Endothelial cell of umbilical vein (primary cell): ENCODE measurements around the gene DTX4. TPM values are rescaled to one million over a fixed set of nuclear protein-coding genes. Genes with fewer than 3 reads are reported as not detected.

Experiments used
- BruUV-seq: library from RNA; stranded (reverse); fragments of 400-500 nt; replicated peaks from 2 replicates; lab custom pipeline; 2021; lab: Mats Ljungman, UMichigan
- CTCF ChIA-PET: fragments of 300-600, 350-600 bp; sonication (Branson Sonifier 250); formaldehyde crosslinking; loops from one replicate; lab custom pipeline; 2021; ENCODE audit warnings: antibody characterized with exemption, inconsistent platforms; lab: Charles Lee
- POLR2A ChIA-PET: fragments of 300-600, 350-600 bp; sonication (Branson Sonifier 250); formaldehyde crosslinking; loops from one replicate; lab custom pipeline; 2021; ENCODE audit warnings: antibody characterized with exemption, inconsistent platforms; lab: Charles Lee
- DNase-seq: peaks from one replicate; pipeline ENCODE4 v3.0.0-alpha.2; 2011; ENCODE audit warnings: low read depth, low spot score
- FAIRE-seq: peaks from 2 replicates; lab custom pipeline; 2011; peaks lifted over from hg19 to GRCh38; lab: Jason Lieb, UNC
- H2AFZ ChIP-seq: 2 replicates; pipeline ENCODE4 v1.6.0; 2012; ENCODE audit warnings: low read depth, low read length, control low read depth, inconsistent platforms
- H3K27ac ChIP-seq: 2 replicates; pipeline ENCODE4 v1.5.1; 2011; ENCODE audit warnings: low read depth, mild to moderate bottlenecking, control low read depth, low read length, moderate library complexity; ENCODE audit not compliant: insufficient read depth
- H3K27me3 ChIP-seq, 2 experiments: 2 replicates each; pipeline versions ENCODE4 v1.6.0 to v1.6.1; 2011; ENCODE audit warnings: low read length in 2 of 2, mixed read lengths in 1 of 2; ENCODE audit not compliant: control insufficient read depth in 2 of 2, insufficient read depth in 2 of 2
- H3K36me3 ChIP-seq, 2 experiments: 2 replicates in 1 of 2; 3 replicates in 1 of 2; pipeline ENCODE4 v1.5.1; 2011; ENCODE audit warnings: low read length in 2 of 2, mild to moderate bottlenecking in 1 of 2, moderate library complexity in 1 of 2; ENCODE audit not compliant: control insufficient read depth in 2 of 2, insufficient read depth in 2 of 2; ENCODE audit errors: extremely low read depth in 1 of 2
- H3K4me1 ChIP-seq: 3 replicates; pipeline ENCODE4 v1.5.1; 2011; ENCODE audit warnings: mild to moderate bottlenecking, low read length; ENCODE audit not compliant: control insufficient read depth, insufficient read depth; ENCODE audit errors: extremely low read depth
- H3K4me2 ChIP-seq: 2 replicates; pipeline ENCODE4 v1.6.1; 2011; ENCODE audit warnings: low read length, control low read depth, mixed read lengths; ENCODE audit not compliant: insufficient read depth
- H3K4me3 ChIP-seq, 3 experiments: fragments of 200-600 bp in 1 of 3; sonication (generic), shearing (Covaris generic) in 1 of 3; replicated peaks in 1 of 3; 2 replicates each; pipeline ENCODE4 v1.5.1; 2011 to 2016; ENCODE audit warnings: control low read depth in 3 of 3, low read length in 3 of 3, mild to moderate bottlenecking in 2 of 3, inconsistent platforms in 1 of 3, low read depth in 1 of 3, moderate library complexity in 1 of 3; ENCODE audit not compliant: insufficient read depth in 1 of 3
- H3K79me2 ChIP-seq: 2 replicates; pipeline ENCODE4 v1.6.0; 2012; ENCODE audit warnings: low read length, inconsistent platforms; ENCODE audit not compliant: control insufficient read depth, insufficient read depth
- H3K9ac ChIP-seq: replicated peaks from 2 replicates; pipeline ENCODE3; 2011; ENCODE audit warnings: low read length, control low read depth; ENCODE audit not compliant: insufficient read depth; ENCODE audit errors: extremely low read depth
- H3K9me1 ChIP-seq: replicated peaks from 3 replicates; pipeline ENCODE4 v1.6.0; 2011; ENCODE audit warnings: mild to moderate bottlenecking, low read length; ENCODE audit not compliant: control insufficient read depth, insufficient read depth; ENCODE audit errors: extremely low read depth
- H3K9me3 ChIP-seq: replicated peaks from 2 replicates; pipeline ENCODE4 v1.5.1; 2012; ENCODE audit warnings: low read length, inconsistent platforms; ENCODE audit not compliant: control insufficient read depth, insufficient read depth
- H4K20me1 ChIP-seq: replicated peaks from 2 replicates; pipeline ENCODE3; 2011; ENCODE audit warnings: mild to moderate bottlenecking, low read length; ENCODE audit not compliant: control insufficient read depth, insufficient read depth; ENCODE audit errors: extremely low read depth
- CTCF ChIP-seq, 2 donors: IDR thresholded peaks; 1 replicate in 1 of 2; 2 replicates in 1 of 2; pipeline ENCODE4 v1.5.1; 2011; ENCODE audit warnings: low read length in 2 of 2, mild to moderate bottlenecking in 2 of 2, moderate library complexity in 2 of 2, control low read depth in 1 of 2, inconsistent platforms in 1 of 2, low read depth in 1 of 2; ENCODE audit not compliant: insufficient read depth in 1 of 2; ENCODE audit errors: extremely low read depth in 1 of 2
- EZH2 ChIP-seq: IDR thresholded peaks from 2 replicates; pipeline ENCODE4 v1.6.1; 2012; ENCODE audit warnings: borderline replicate concordance, low read depth, mild to moderate bottlenecking, moderate library complexity, low read length, inconsistent platforms; ENCODE audit not compliant: severe bottlenecking
- FOS ChIP-seq: IDR thresholded peaks from 2 replicates; pipeline ENCODE4 v1.6.1; 2011; ENCODE audit warnings: mild to moderate bottlenecking, low read length, moderate library complexity, borderline replicate concordance; ENCODE audit not compliant: insufficient read depth
- GATA2 ChIP-seq: IDR thresholded peaks from 2 replicates; pipeline ENCODE4 v1.7.0; 2011; ENCODE audit warnings: low read depth, mild to moderate bottlenecking, moderate library complexity, mixed read lengths, low read length; ENCODE audit not compliant: insufficient read length, insufficient read depth
- JUN ChIP-seq: IDR thresholded peaks from 2 replicates; pipeline ENCODE4 v1.6.1; 2011; ENCODE audit warnings: borderline replicate concordance, low read depth; ENCODE audit not compliant: insufficient read length, insufficient read depth
- MAX ChIP-seq: IDR thresholded peaks from 2 replicates; pipeline ENCODE4 v1.6.1; 2011; ENCODE audit not compliant: insufficient read depth, insufficient read length
- MYC ChIP-seq: IDR thresholded peaks from one replicate; pipeline ENCODE4 v1.6.1; 2011; ENCODE audit warnings: mild to moderate bottlenecking, low read depth, low read length
- POLR2A ChIP-seq: IDR thresholded peaks from 2 replicates; pipeline ENCODE4 v1.6.1; 2012; ENCODE audit warnings: low read depth, mild to moderate bottlenecking, control low read depth, low read length
- POLR2AphosphoS5 ChIP-seq: IDR thresholded peaks from 2 replicates; pipeline ENCODE4 v1.6.1; 2012; ENCODE audit warnings: low read depth, mild to moderate bottlenecking, control low read depth, low read length, moderate library complexity; ENCODE audit not compliant: insufficient read depth
- dilution Hi-C: fragments of 300-500 bp; cut with MboI; formaldehyde crosslinking; loops from one replicate; pipeline ENCODE4 v1.15.0; 2019; ENCODE audit warnings: low sequenced_read_pairs; ENCODE audit not compliant: extremely low pct_ligation_motif_present
- intact Hi-C: fragments of 100-400 bp; cut with micrococcal nuclease; formaldehyde crosslinking; loops from one replicate; pipeline ENCODE4 v1.10.0; 2022
- polyA plus RNA-seq, 4 experiments: library from polyadenylated mRNA; depleted of rRNA in 3 of 4; stranded (reverse) in 3 of 4; unstranded in 1 of 4; fragments of >200 nt; gene quantifications; 2 replicates each; pipeline versions ENCODE4 v1.2.1 to v1.2.3, GENCODE V29; 2011 to 2012; ENCODE audit warnings: missing spikeins in 1 of 4
- total RNA-seq: library from RNA; stranded (reverse); gene quantifications from 2 replicates; pipeline ENCODE4 v1.2.3, GENCODE V29; 2021

DTX4 gene
- total and polyA plus RNA-seq, 2 donors (not counting 3 experiments of a cell fraction or from before 2014, with no cell fraction given), result 0.08 to 0.91 TPM

DNA sequence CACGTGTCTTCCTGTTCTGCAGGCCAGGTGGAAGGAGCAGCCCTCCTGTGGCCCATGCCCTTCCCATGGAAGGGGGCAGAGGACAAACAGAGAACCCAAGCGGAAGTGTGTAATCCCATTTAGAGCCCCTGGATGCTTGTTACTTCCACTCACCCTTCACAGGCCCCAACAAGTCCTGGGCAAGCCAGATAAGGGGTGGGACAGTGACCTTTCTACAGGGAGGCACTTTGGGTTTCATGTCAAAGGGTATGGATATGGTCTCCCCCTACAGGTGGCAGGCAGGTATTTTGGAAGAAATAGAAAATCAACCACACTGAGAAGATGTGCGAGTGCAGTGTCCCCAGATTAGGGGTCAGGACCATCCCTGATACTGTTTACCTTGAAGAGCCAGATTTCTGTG, 29.4 kb downstream of the DTX4 start:
- no peaks in the 10 kb centered on the region for H3K9me3 ChIP-seq
- H3K9me1 ChIP-seq, result no peaks in the 10 kb centered on the region
- ChIA-PET POLR2A (no interaction called here), CTCF (interaction anchor here (0.8 to 7.5 kb wide), 3 partner anchors 15 to 31 kb away, joined by 3 to 143 read pairs (median 6); partner anchors contain the start of gene DTX4)
- no peak overlapping the region for H3K9ac ChIP-seq
- H3K79me2 ChIP-seq, result no peaks in the 10 kb centered on the region
- no peak overlapping the region for H2AFZ ChIP-seq
- no peak overlapping the region for H3K4me3 ChIP-seq
- peaks cover 0 to 3% of the 10 kb centered on the region in 2 experiments for H3K27me3 ChIP-seq
- no peak for FAIRE-seq
- no peak overlapping the region for H3K27ac ChIP-seq
- intact Hi-C loops (no loop called here), dilution Hi-C loops (no loop called here)
- H3K4me1 ChIP-seq, result no peaks in the 10 kb centered on the region
- H4K20me1 ChIP-seq, result no peaks in the 10 kb centered on the region
- BruUV-seq, result no TSS peak
- TF ChIP-seq MAX (no peak), GATA2 (no peak), POLR2A (no peak), JUN (no peak), CTCF (IDR thresholded peaks at IDR 0.05; ENCODE audit: extremely low read depth in 1 of 2, insufficient read depth in 1 of 2, low read depth in 1 of 2, low read length in 2 of 2) (no peak), POLR2AphosphoS5 (no peak), EZH2 (no peak), MYC (no peak), FOS (no peak)
- DNase-seq, result no peak
- H3K4me2 ChIP-seq, result no peak overlapping the region
- no peaks in the 10 kb centered on the region for H3K36me3 ChIP-seq
